Endothelial cell of umbilical vein (primary cell): ENCODE data around the gene KDM4B. TPM values are rescaled to one million over a fixed set of nuclear protein-coding genes. Genes with fewer than 3 reads are reported as not detected.

Experiments used
- BruUV-seq: library from RNA; stranded (reverse); fragments of 400-500 nt; replicated peaks from 2 replicates; lab custom pipeline; 2021; lab: Mats Ljungman, UMichigan
- CTCF ChIA-PET: fragments of 300-600, 350-600 bp; sonication (Branson Sonifier 250); formaldehyde crosslinking; loops from one replicate; lab custom pipeline; 2021; ENCODE audit warnings: antibody characterized with exemption, inconsistent platforms; lab: Charles Lee
- POLR2A ChIA-PET: fragments of 300-600, 350-600 bp; sonication (Branson Sonifier 250); formaldehyde crosslinking; loops from one replicate; lab custom pipeline; 2021; ENCODE audit warnings: antibody characterized with exemption, inconsistent platforms; lab: Charles Lee
- DNase-seq: peaks from one replicate; pipeline ENCODE4 v3.0.0-alpha.2; 2011; ENCODE audit warnings: low read depth, low spot score
- FAIRE-seq: peaks from 2 replicates; lab custom pipeline; 2011; peaks lifted over from hg19 to GRCh38; lab: Jason Lieb, UNC
- H2AFZ ChIP-seq: 2 replicates; pipeline ENCODE4 v1.6.0; 2012; ENCODE audit warnings: low read depth, low read length, control low read depth, inconsistent platforms
- H3K27ac ChIP-seq: 2 replicates; pipeline ENCODE4 v1.5.1; 2011; ENCODE audit warnings: low read depth, mild to moderate bottlenecking, control low read depth, low read length, moderate library complexity; ENCODE audit not compliant: insufficient read depth
- H3K27me3 ChIP-seq, 2 experiments: 2 replicates each; pipeline versions ENCODE4 v1.6.0 to v1.6.1; 2011; ENCODE audit warnings: low read length in 2 of 2, mixed read lengths in 1 of 2; ENCODE audit not compliant: control insufficient read depth in 2 of 2, insufficient read depth in 2 of 2
- H3K36me3 ChIP-seq, 2 experiments: 2 replicates in 1 of 2; 3 replicates in 1 of 2; pipeline ENCODE4 v1.5.1; 2011; ENCODE audit warnings: low read length in 2 of 2, mild to moderate bottlenecking in 1 of 2, moderate library complexity in 1 of 2; ENCODE audit not compliant: control insufficient read depth in 2 of 2, insufficient read depth in 2 of 2; ENCODE audit errors: extremely low read depth in 1 of 2
- H3K4me1 ChIP-seq: 3 replicates; pipeline ENCODE4 v1.5.1; 2011; ENCODE audit warnings: mild to moderate bottlenecking, low read length; ENCODE audit not compliant: control insufficient read depth, insufficient read depth; ENCODE audit errors: extremely low read depth
- H3K4me2 ChIP-seq: 2 replicates; pipeline ENCODE4 v1.6.1; 2011; ENCODE audit warnings: low read length, control low read depth, mixed read lengths; ENCODE audit not compliant: insufficient read depth
- H3K4me3 ChIP-seq, 3 experiments: fragments of 200-600 bp in 1 of 3; sonication (generic), shearing (Covaris generic) in 1 of 3; replicated peaks in 1 of 3; 2 replicates each; pipeline ENCODE4 v1.5.1; 2011 to 2016; ENCODE audit warnings: control low read depth in 3 of 3, low read length in 3 of 3, mild to moderate bottlenecking in 2 of 3, inconsistent platforms in 1 of 3, low read depth in 1 of 3, moderate library complexity in 1 of 3; ENCODE audit not compliant: insufficient read depth in 1 of 3
- H3K79me2 ChIP-seq: 2 replicates; pipeline ENCODE4 v1.6.0; 2012; ENCODE audit warnings: low read length, inconsistent platforms; ENCODE audit not compliant: control insufficient read depth, insufficient read depth
- H3K9ac ChIP-seq: replicated peaks from 2 replicates; pipeline ENCODE3; 2011; ENCODE audit warnings: low read length, control low read depth; ENCODE audit not compliant: insufficient read depth; ENCODE audit errors: extremely low read depth
- H3K9me1 ChIP-seq: replicated peaks from 3 replicates; pipeline ENCODE4 v1.6.0; 2011; ENCODE audit warnings: mild to moderate bottlenecking, low read length; ENCODE audit not compliant: control insufficient read depth, insufficient read depth; ENCODE audit errors: extremely low read depth
- H3K9me3 ChIP-seq: replicated peaks from 2 replicates; pipeline ENCODE4 v1.5.1; 2012; ENCODE audit warnings: low read length, inconsistent platforms; ENCODE audit not compliant: control insufficient read depth, insufficient read depth
- H4K20me1 ChIP-seq: replicated peaks from 2 replicates; pipeline ENCODE3; 2011; ENCODE audit warnings: mild to moderate bottlenecking, low read length; ENCODE audit not compliant: control insufficient read depth, insufficient read depth; ENCODE audit errors: extremely low read depth
- EZH2 ChIP-seq: IDR thresholded peaks from 2 replicates; pipeline ENCODE4 v1.6.1; 2012; ENCODE audit warnings: borderline replicate concordance, low read depth, mild to moderate bottlenecking, moderate library complexity, low read length, inconsistent platforms; ENCODE audit not compliant: severe bottlenecking
- FOS ChIP-seq: IDR thresholded peaks from 2 replicates; pipeline ENCODE4 v1.6.1; 2011; ENCODE audit warnings: mild to moderate bottlenecking, low read length, moderate library complexity, borderline replicate concordance; ENCODE audit not compliant: insufficient read depth
- GATA2 ChIP-seq: IDR thresholded peaks from 2 replicates; pipeline ENCODE4 v1.7.0; 2011; ENCODE audit warnings: low read depth, mild to moderate bottlenecking, moderate library complexity, mixed read lengths, low read length; ENCODE audit not compliant: insufficient read length, insufficient read depth
- JUN ChIP-seq: IDR thresholded peaks from 2 replicates; pipeline ENCODE4 v1.6.1; 2011; ENCODE audit warnings: borderline replicate concordance, low read depth; ENCODE audit not compliant: insufficient read length, insufficient read depth
- MYC ChIP-seq: IDR thresholded peaks from one replicate; pipeline ENCODE4 v1.6.1; 2011; ENCODE audit warnings: mild to moderate bottlenecking, low read depth, low read length
- POLR2A ChIP-seq: IDR thresholded peaks from 2 replicates; pipeline ENCODE4 v1.6.1; 2012; ENCODE audit warnings: low read depth, mild to moderate bottlenecking, control low read depth, low read length
- POLR2AphosphoS5 ChIP-seq: IDR thresholded peaks from 2 replicates; pipeline ENCODE4 v1.6.1; 2012; ENCODE audit warnings: low read depth, mild to moderate bottlenecking, control low read depth, low read length, moderate library complexity; ENCODE audit not compliant: insufficient read depth
- dilution Hi-C: fragments of 300-500 bp; cut with MboI; formaldehyde crosslinking; loops from one replicate; pipeline ENCODE4 v1.15.0; 2019; ENCODE audit warnings: low sequenced_read_pairs; ENCODE audit not compliant: extremely low pct_ligation_motif_present
- intact Hi-C: fragments of 100-400 bp; cut with micrococcal nuclease; formaldehyde crosslinking; loops from one replicate; pipeline ENCODE4 v1.10.0; 2022
- polyA plus RNA-seq, 4 experiments: library from polyadenylated mRNA; depleted of rRNA in 3 of 4; stranded (reverse) in 3 of 4; unstranded in 1 of 4; fragments of >200 nt; gene quantifications; 2 replicates each; pipeline versions ENCODE4 v1.2.1 to v1.2.3, GENCODE V29; 2011 to 2012; ENCODE audit warnings: missing spikeins in 1 of 4
- total RNA-seq: library from RNA; stranded (reverse); gene quantifications from 2 replicates; pipeline ENCODE4 v1.2.3, GENCODE V29; 2021
- TF ChIP-seq, protein P1 (sequence below), 2 donors: IDR thresholded peaks; 1 replicate in 1 of 2; 2 replicates in 1 of 2; pipeline ENCODE4 v1.5.1; 2011; ENCODE audit warnings: low read length in 2 of 2, mild to moderate bottlenecking in 2 of 2, moderate library complexity in 2 of 2, control low read depth in 1 of 2, inconsistent platforms in 1 of 2, low read depth in 1 of 2; ENCODE audit not compliant: insufficient read depth in 1 of 2; ENCODE audit errors: extremely low read depth in 1 of 2
- TF ChIP-seq, protein P2 (sequence below): IDR thresholded peaks from 2 replicates; pipeline ENCODE4 v1.6.1; 2011; ENCODE audit not compliant: insufficient read depth, insufficient read length

The KDM4B gene
- total and polyA plus RNA-seq, 2 donors (not counting 3 experiments of a cell fraction or from before 2014, with no cell fraction given), result 12.4 to 37.2 TPM

DNA sequence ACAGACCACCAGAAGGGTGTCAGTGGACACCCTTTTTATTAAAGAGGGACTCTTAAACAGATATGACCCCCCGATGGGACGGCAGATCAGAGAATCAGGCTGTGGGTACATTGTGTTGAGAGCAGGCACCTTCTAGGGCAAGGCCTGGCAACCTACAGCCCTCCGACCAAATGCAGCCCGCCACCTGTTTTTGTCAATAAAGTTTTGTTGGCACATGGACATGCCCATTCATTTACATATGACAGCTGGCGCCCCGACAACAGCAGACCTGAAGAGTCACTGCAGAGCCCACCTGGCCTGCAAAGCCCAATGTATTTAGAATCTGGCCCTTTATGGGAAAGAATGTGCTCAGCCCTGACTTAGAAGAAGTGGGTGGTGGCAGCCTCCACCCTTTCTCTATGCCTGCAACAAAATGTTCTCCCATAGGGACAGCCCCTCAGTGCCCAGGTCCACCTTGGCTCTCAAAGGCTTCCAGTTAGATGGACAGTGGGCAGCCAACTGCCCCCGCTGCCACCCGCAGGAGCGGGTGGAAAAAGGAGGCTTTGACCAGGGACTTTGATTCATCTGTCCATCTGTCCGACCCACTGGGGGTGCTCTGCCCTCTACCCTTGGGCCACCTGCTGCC, 186.8 kb downstream of the KDM4B start:
- BruUV-seq, result no TSS peak
- POLR2A ChIA-PET, result no interaction called here
- FAIRE-seq (no peak), DNase-seq (no peak)
- no peak overlapping the region for H3K9ac ChIP-seq
- H3K27me3 ChIP-seq, result peaks cover 0 to 2% of the 10 kb centered on the region in 2 experiments
- H3K9me3 ChIP-seq, result no peaks in the 10 kb centered on the region
- H3K79me2 ChIP-seq, result no peaks in the 10 kb centered on the region
- H2AFZ ChIP-seq, result no peak overlapping the region
- H3K4me2 ChIP-seq, result no peak overlapping the region
- no peak for TF ChIP-seq FOS
- no peak for TF ChIP-seq GATA2
- TF ChIP-seq, protein P1, sequence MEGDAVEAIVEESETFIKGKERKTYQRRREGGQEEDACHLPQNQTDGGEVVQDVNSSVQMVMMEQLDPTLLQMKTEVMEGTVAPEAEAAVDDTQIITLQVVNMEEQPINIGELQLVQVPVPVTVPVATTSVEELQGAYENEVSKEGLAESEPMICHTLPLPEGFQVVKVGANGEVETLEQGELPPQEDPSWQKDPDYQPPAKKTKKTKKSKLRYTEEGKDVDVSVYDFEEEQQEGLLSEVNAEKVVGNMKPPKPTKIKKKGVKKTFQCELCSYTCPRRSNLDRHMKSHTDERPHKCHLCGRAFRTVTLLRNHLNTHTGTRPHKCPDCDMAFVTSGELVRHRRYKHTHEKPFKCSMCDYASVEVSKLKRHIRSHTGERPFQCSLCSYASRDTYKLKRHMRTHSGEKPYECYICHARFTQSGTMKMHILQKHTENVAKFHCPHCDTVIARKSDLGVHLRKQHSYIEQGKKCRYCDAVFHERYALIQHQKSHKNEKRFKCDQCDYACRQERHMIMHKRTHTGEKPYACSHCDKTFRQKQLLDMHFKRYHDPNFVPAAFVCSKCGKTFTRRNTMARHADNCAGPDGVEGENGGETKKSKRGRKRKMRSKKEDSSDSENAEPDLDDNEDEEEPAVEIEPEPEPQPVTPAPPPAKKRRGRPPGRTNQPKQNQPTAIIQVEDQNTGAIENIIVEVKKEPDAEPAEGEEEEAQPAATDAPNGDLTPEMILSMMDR (IDR thresholded peaks at IDR 0.05; ENCODE audit: extremely low read depth in 1 of 2, insufficient read depth in 1 of 2, low read depth in 1 of 2, low read length in 2 of 2), result no peak
- TF ChIP-seq MYC, result no peak
- TF ChIP-seq, protein P2, sequence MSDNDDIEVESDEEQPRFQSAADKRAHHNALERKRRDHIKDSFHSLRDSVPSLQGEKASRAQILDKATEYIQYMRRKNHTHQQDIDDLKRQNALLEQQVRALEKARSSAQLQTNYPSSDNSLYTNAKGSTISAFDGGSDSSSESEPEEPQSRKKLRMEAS, result no peak
- no peak for TF ChIP-seq POLR2AphosphoS5
- no peak for TF ChIP-seq EZH2
- no peak for TF ChIP-seq JUN
- TF ChIP-seq POLR2A, result no peak
- H3K4me1 ChIP-seq, result no peaks in the 10 kb centered on the region
- CTCF ChIA-PET, result interaction anchor here (1.0 kb wide), 1 partner anchor 107 kb away, joined by 3 read pairs; no protein-coding TSS in a partner anchor
- H3K9me1 ChIP-seq, result no peaks in the 10 kb centered on the region
- H3K4me3 ChIP-seq, result no peak overlapping the region
- H3K36me3 ChIP-seq, result no peaks in the 10 kb centered on the region
- H4K20me1 ChIP-seq, result no peaks in the 10 kb centered on the region
- intact Hi-C loops (no loop called here), dilution Hi-C loops (no loop called here)
- H3K27ac ChIP-seq, result no peak overlapping the region
